NCI-H748 (cell line): ENCODE data around the gene MAT2A.

Experiments
- DNase-seq: peaks from one replicate; lab custom pipeline; 2025; ENCODE audit not compliant: unreplicated experiment; lab: John Stamatoyannopoulos, UW

Gene MAT2A

GRCh38 chr2:85538507-85539360 is at the start of gene MAT2A:
MAT2A (plus strand) TSS chr2:85539168; CDS start chr2:85539288, 120 bp downstream.
- peak; percentile 91 for DNase-seq

GRCh38 chr2:85490861-85491755 is 47.9 kb upstream of the MAT2A start:
- DNase-seq, result no peak

DNA sequence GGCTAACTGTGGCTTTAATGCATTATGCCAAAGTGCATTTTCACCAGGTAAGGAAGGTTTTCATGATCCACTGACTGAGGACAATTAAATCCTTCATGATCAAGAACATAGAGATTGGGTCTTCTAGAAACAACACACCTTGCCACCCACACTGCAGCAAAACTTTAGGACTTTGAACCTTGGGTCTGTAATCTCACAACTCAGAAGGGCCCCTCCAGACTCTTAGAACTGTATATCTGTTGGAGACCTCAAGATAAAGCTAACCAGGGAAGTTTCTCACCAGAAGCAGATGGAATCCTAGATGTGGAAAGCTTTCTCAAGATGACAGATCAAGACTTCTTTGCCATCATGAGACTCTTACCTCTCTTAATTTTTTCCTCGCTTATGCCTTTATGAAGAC is 42.5 kb upstream of the MAT2A start:
- DNase-seq, result no peak

DNA sequence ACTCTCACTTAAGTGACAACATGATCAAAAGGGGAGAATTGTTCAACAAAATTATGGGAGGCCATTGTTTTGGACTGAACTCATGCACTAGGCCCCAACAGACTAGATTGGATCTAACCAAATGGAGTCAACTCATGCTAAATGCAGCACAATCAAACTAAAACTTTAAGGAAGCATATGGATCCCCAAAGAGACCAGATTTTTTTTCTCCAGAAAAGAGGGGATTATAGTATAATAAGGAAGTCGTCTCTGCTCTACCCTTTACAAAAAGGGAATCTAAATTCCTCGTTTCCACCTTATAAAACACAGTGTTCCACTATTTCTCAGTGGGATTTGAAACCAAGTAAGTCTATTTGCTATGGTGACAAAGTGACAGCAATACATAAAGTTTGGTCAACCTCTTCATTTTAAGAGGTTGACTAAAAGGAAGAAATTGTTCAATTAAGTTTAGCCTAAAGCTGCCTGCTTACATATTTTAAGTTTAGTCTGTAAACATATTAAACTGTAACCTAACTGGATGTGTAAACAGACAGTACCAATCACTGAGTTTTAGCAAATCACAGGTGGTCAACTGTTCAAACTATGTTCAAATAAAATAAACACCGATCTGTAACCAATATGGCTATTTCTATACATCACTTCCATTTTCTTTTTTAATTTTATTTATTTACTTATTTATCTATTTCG is 40.9 kb upstream of the MAT2A start:
- no peak for DNase-seq

DNA sequence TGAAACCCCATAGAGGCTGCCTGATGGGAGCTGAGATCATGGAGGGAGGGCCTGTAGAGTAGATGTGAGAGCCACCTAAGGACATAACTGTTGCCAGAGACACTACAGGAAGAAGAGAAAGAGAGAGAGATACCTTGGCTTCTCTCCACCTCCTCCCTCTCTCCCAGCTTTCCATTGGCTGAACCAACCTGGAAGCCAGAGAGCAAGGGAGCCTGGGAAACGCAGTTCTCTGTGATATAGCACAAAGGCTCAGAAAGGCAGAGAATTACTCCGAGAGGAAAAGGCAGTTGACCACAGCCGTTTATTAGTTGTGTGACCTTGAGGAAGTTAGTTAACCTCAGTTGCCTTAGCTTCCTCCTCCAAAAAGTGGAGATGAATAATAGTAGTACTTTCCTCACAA is 37.7 kb upstream of the MAT2A start:
- DNase-seq, result no peak

DNA sequence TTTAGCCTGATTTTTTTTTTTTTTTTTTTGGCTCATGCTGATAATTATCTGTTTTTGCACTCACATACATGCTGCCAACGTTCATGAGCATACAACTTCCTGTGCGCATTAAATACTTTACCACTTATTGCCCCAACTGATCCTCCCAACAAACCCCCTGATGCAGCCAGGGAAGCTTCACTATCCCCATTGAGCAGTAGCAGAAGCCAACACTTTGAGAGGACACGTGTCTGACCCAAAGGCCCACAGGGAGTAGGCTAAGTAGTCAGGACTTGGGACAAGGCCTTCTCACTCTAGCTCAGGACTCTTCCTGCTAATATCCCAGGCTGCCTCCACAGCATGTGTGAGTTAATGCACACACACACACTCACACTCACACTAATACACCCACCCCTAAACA is 36.2 kb upstream of the MAT2A start:
- DNase-seq, result no peak

DNA sequence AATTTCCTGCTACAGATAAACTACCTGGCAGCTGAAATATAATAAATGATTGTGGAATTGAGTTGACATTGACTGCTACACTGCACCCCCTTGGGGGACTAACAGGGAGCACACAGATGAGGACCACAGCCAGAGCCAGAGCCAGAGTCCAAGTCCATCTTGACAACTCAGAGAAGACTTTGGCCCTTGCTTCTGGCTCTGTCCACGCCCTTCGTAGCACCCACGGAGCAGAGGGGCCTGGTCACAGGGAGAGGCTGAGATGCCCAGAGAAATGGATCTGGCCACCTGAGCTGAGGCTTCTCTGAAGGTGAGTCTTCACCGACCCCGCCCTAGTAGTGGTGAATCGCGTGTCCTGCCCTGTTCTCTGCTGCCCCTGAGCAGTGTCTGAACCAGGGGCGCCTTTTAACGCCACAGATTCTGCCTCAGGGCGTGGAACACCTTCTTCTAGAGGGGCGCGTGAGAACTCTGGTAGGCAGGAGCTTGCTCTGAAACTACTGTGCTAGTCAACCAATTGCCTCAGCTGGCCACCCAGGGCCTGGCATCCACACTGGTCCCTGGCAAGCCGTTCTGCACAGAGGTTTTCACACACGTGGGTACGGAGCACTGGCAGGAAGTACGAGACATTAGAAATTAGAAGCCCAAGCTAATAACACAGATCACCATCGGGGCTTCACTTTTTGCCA is 35.7 kb upstream of the MAT2A start:
- DNase-seq, result no peak

DNA sequence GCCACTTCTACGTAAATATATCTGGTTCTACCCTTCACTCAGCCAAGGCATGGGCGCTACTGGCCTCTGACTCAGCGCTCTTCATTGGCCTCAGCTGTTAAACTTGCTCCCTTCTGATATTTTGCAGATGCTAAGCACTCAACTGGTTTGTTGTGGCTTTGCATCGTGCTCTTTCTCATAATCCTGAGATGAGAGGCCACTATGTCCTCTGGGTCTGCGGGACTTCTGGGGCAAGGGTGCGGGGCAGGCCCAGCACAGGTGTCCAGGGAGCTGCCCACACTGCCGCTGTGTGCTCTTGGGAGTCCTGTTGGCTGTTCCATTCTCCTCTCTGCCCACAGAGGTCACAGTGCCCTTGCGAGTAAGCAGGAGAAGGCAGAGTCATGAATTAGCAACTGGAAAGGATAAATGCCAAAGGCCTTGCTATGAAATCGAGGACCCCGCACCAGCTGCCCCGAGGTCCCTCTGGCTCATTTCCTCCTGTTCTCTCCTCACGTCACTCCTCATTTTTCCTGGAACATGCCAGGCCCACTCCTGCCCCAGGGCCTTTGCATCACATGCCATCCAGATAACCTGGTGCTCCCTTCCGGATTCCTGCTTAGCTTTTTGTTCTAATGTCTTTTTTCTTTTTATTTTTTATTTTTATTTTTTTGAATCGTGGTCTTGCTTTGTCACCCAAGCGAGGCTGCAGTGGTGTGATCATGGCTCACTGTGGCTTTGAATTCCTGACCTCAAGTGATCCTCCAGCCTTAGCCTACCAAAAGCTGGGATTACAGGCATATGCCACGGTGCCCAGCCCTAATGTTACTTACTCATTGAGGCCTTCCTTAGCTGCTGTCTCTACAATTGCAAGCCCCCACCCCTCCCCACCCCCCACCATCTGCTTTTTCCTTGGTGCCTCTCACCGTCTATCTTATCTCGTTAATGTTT is 34.9 kb upstream of the MAT2A start:
- no peak for DNase-seq

DNA sequence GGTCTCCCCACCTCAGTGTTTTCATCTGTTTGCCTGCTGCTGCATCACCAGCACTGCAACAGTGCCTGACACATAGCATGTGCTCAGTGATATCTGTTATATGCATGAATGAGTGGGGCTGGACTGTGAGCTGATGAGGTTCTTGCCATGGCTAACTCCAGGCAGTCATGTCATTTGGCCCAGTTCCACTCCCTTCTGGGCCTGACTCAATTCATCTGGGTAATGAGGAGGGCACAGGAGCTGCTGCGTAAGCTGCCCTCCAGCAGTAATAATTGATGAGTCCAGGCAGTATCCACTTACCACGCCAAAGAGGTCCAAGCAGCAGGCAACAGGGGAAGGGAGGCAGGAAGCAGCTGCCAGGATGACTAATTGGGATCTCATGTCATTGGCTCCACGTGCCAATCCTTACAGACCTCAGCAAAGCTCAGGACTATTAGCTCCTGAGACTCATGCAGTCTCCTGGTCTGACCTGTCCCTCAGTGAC is 34.1 kb upstream of the MAT2A start:
- DNase-seq, result peak; percentile 11

GRCh38 chr2:85505551-85506238 is 33.3 kb upstream of the MAT2A start:
- no peak for DNase-seq

GRCh38 chr2:85506768-85507181 is 32.2 kb upstream of the MAT2A start:
- DNase-seq, result no peak

DNA sequence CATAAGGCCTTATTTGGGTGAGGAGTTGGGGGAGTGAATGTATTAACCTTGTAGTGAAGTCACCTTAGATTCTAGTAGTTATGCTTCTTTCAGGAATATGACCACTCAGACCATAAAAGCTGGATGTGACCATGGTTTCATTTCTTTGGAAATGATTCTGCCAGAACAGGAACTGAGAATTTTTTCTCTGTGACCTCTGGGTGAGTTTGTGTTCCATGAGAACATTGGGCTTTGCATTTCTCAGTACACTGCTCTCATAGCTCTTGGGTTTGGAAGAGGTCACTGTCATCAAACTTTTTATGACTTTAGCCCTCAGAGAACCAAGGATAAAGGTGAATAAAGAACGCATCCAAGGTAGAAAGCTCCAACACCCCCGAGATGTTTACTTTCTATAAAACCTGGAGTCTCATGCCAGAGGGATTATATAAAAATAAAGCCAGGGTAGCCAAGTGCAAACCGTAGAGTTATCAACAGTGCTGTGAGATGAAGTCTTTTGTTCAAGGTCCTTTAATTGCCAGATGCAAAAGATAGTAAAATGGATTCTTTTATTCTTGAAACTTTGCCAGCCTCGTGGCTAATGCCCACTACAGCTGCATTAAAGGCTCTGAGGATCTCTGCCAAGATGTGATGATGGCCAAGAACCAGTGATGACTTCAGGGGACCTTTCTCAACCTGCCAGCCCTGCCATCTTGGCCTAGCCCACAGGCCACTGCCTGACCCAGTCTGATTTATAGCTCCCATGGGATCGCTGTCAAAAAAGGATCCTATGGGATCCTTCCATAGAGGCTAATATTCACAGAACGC is 27.8 kb upstream of the MAT2A start:
- no peak for DNase-seq

DNA sequence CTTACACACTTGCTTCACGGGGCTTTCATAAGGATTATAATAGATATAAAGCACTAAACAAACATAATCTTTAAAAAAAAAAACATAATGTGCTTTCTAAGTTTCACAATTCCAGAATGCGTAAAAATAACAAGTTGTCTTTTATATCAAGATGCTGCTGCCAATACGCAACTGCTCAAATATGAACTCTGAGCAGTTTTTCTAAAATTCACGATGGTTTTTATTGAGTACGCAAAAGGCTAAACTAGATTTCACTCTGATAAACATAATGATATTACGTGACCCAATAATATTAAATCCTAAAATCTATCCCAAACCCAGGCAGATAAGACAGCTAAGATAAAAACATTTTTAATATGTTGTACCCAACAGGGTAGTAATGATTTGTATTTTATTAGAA is 24.6 kb upstream of the MAT2A start:
- no peak for DNase-seq

- DNase-seq, result no peak
These were observed 22.1 kb upstream of the MAT2A start for GRCh38 chr2:85516653-85517389.

DNA sequence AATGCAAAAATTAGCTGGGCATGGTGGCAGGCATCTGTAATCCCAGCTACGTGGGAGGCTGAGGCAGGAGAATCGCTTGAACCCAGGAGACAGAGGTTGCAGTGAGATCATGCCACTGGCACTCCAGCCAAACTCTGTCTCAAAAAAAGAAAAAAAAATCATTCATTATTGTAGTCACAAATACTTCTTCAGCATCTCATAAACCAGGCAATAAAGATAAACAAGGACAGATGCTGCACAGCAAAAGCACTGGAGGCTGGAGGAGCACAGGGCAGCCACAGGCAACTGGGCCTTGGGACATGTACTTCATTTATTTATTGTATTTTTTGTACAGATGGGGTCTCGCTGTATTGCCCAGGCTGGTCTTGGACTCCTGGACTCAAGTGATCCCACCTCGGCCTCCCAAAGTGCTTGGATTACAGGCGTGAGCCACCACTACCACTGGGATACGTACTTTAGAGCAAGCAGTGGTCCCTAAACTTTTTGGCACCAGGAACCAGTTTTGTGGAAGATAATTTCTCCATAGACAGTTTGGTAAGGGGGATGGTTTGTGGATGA is 16.8 kb upstream of the MAT2A start:
- no peak for DNase-seq

DNA sequence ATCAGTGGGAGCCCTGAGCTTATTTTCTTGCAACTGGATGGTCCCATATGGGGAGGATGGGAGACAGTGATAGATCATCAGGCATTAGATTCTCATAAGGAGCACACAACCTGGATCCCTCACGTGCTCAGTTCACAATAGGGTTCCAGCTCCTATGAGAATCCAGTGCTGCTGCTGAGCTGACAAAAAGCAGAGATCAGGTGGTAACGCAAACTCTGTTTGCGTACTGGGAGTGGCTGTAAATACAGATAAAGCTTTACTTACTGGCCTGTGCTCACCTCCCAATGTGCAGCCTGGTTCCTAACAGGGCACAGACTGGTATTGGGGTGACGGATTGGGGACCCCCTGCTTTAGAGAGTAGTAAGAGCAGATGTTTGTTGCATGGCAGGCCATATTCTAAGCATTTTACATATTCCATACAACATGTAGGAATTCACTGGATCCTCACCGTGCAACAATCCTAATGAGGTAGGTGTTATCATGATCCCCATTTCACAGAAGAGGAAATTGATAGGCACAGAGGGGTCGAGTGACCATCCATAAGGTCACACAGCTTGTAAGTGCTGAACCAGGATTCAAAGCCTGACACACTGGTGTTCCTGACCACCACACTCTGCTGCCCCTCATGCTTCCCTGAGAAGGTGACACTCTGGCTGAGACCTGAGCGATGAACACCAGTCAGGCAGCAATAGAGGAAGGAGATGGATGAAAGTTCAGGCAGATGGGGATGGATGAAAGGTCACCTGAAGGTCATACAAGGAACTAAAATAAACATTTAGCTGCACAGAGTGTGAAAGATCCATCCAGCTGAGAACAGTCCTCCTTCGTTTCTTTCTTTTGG is 15.7 kb upstream of the MAT2A start:
- peak; percentile 38 for DNase-seq
